ENCODE results near the gene PIKFYVE.

The PIKFYVE gene

DNA sequence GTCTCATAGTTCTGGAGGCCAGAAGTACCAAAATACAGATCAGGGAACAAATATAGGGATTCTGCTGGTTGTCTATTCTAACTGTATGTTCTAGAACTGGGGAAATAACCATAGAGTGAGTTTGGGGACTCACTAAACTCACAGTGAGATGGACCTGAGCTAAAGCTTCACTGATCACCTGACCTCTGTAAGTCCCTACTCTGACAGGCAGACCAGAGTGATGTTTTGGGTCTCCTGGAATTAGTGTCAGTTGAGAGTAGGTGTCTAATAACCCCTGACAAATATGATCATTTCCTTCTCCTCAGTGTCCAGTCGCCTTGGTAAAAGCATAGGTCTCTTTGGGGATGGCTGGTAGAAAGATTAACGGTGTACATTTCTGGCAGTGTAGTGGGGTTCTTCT is 14.2 kb downstream of the PIKFYVE start:
- Histone ChIP-seq H3K79me2 (ENCODE audit: insufficient read depth, low read length) (no peaks in the 10 kb centered on the region), H3K9me3 (ENCODE audit: insufficient read depth, low read length) (peaks cover 5% of the 10 kb centered on the region; the same call in 1 of the 2 replicates), H3K9ac (ENCODE audit: low read length) (no peak overlapping the region), H3K9me2 (replicated peaks; ENCODE audit: insufficient read depth, low read length) (no peaks in the 10 kb centered on the region), H3K4me2 (ENCODE audit: low read depth, low read length, poor library complexity, severe bottlenecking) (no peak overlapping the region), H3K4me3 (ENCODE audit: insufficient read depth, low read length, poor library complexity, severe bottlenecking) (no peak overlapping the region), H2AFZ (ENCODE audit: low read depth, low read length, severe bottlenecking) (no peak overlapping the region), H4K20me1 (ENCODE audit: low read depth, low read length) (no peaks in the 10 kb centered on the region), H3K27me3 (ENCODE audit: low read length) (no peaks in the 10 kb centered on the region), H3F3A (ENCODE audit: insufficient read depth) (no peaks in the 10 kb centered on the region), H3K36me3 (ENCODE audit: low read length) (peaks cover 45% of the 10 kb centered on the region), H3K27ac (ENCODE audit: low read depth, low read length) (no peak overlapping the region)
- TF ChIP-seq, protein P1, sequence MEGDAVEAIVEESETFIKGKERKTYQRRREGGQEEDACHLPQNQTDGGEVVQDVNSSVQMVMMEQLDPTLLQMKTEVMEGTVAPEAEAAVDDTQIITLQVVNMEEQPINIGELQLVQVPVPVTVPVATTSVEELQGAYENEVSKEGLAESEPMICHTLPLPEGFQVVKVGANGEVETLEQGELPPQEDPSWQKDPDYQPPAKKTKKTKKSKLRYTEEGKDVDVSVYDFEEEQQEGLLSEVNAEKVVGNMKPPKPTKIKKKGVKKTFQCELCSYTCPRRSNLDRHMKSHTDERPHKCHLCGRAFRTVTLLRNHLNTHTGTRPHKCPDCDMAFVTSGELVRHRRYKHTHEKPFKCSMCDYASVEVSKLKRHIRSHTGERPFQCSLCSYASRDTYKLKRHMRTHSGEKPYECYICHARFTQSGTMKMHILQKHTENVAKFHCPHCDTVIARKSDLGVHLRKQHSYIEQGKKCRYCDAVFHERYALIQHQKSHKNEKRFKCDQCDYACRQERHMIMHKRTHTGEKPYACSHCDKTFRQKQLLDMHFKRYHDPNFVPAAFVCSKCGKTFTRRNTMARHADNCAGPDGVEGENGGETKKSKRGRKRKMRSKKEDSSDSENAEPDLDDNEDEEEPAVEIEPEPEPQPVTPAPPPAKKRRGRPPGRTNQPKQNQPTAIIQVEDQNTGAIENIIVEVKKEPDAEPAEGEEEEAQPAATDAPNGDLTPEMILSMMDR (IDR thresholded peaks at IDR 0.05; ENCODE audit: insufficient read depth, low read length, poor library complexity, severe bottlenecking): no peak
- no peak for TF ChIP-seq EZH2phosphoT487 (conservative IDR thresholded peaks at IDR 0.05; ENCODE audit: low read length)

DNA sequence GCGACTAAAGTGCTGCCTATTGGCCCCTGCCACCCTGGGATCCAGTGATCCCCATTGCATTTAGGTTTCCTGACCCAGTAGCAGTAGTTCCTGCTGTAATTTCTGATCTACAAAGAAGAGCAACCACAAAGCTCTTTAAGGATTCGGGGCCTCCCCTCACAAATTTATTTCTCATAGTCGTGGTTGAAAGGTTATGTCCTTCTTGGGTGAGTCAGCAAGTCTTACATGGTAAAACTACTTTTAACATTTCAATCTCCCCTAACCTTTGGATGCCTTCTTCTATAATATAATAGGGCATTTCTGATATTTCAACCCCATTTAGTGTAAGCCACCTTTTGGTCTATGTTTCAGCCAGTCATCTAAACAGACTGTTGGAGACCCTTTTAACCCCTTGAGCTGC is 14.9 kb downstream of the PIKFYVE start:
- H3K9ac ChIP-seq (ENCODE audit: low read length): no peak overlapping the region
- no peaks in the 10 kb centered on the region for H3K9me2 ChIP-seq (replicated peaks; ENCODE audit: insufficient read depth, low read length)
- no peak overlapping the region for H3K27ac ChIP-seq (ENCODE audit: low read depth, low read length)
- no peak overlapping the region for H3K4me2 ChIP-seq (ENCODE audit: low read depth, low read length, poor library complexity, severe bottlenecking)
- H4K20me1 ChIP-seq (ENCODE audit: low read depth, low read length): no peaks in the 10 kb centered on the region
- peaks cover 5% of the 10 kb centered on the region; the same call in 1 of the 2 replicates for H3K9me3 ChIP-seq (ENCODE audit: insufficient read depth, low read length)
- H3F3A ChIP-seq (ENCODE audit: insufficient read depth): no peaks in the 10 kb centered on the region
- H3K27me3 ChIP-seq (ENCODE audit: low read length): no peaks in the 10 kb centered on the region
- H3K36me3 ChIP-seq (ENCODE audit: low read length): peaks cover 45% of the 10 kb centered on the region
- no peaks in the 10 kb centered on the region for H3K79me2 ChIP-seq (ENCODE audit: insufficient read depth, low read length)
- no peak overlapping the region for H3K4me3 ChIP-seq (ENCODE audit: insufficient read depth, low read length, poor library complexity, severe bottlenecking)
- TF ChIP-seq, protein P1 (IDR thresholded peaks at IDR 0.05; ENCODE audit: insufficient read depth, low read length, poor library complexity, severe bottlenecking): no peak
- no peak for TF ChIP-seq EZH2phosphoT487 (conservative IDR thresholded peaks at IDR 0.05; ENCODE audit: low read length)
- H2AFZ ChIP-seq (ENCODE audit: low read depth, low read length, severe bottlenecking): no peak overlapping the region

DNA sequence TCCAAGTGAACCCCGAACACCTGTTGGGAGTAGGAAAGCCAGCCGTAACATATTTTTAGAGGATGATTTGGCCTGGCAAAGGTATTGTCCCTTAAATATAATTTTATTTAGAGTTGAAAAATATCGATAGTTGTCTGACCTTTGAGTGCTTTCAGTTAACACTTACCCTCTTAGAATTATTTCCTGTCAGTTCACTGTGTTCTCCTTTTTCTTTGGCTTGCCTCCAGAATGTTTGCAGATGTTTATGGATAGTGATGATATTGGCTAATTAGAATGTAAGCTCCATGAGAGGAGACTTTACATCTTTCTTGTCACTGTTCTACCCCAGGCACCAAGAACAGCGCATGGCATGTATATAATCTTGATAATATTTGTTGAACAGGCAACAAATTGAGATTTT is 19.8 kb downstream of the PIKFYVE start:
- TF ChIP-seq EZH2phosphoT487 (conservative IDR thresholded peaks at IDR 0.05; ENCODE audit: low read length): no peak
- TF ChIP-seq, protein P1 (IDR thresholded peaks at IDR 0.05; ENCODE audit: insufficient read depth, low read length, poor library complexity, severe bottlenecking): no peak
- Histone ChIP-seq H3K9me2 (replicated peaks; ENCODE audit: insufficient read depth, low read length) (no peaks in the 10 kb centered on the region), H3F3A (ENCODE audit: insufficient read depth) (no peaks in the 10 kb centered on the region), H3K79me2 (ENCODE audit: insufficient read depth, low read length) (no peaks in the 10 kb centered on the region), H3K4me2 (ENCODE audit: low read depth, low read length, poor library complexity, severe bottlenecking) (no peak overlapping the region), H4K20me1 (ENCODE audit: low read depth, low read length) (no peaks in the 10 kb centered on the region), H3K9ac (ENCODE audit: low read length) (no peak overlapping the region), H3K27ac (ENCODE audit: low read depth, low read length) (no peak overlapping the region), H3K27me3 (ENCODE audit: low read length) (no peaks in the 10 kb centered on the region), H3K4me3 (ENCODE audit: insufficient read depth, low read length, poor library complexity, severe bottlenecking) (no peak overlapping the region), H3K36me3 (ENCODE audit: low read length) (peaks cover 34% of the 10 kb centered on the region), H3K9me3 (ENCODE audit: insufficient read depth, low read length) (no peaks in the 10 kb centered on the region), H2AFZ (ENCODE audit: low read depth, low read length, severe bottlenecking) (no peak overlapping the region)
